ENCODE data around the gene MCU.
"Not testable (repeated sequence)": the region's sequence is repeated elsewhere in the genome, so short reads cannot be mapped to it uniquely, and the experiment has no call there.

MCU gene

GRCh38 chr10:72895236-72895850 is 203.4 kb downstream of the MCU start:
- no peak for TF ChIP-seq TAF1 (IDR thresholded peaks at IDR 0.05; ENCODE audit: borderline replicate concordance, low read depth, low read length)
- TF ChIP-seq POLR2A (IDR thresholded peaks at IDR 0.05; ENCODE audit: low read depth, low read length) = no peak
- TF ChIP-seq POLR2AphosphoS5 (IDR thresholded peaks at IDR 0.05; ENCODE audit: low read depth, low read length) = no peak
- DNase-seq (ENCODE audit: insufficient read length) = no peak
- no peak for FAIRE-seq

- no peak for TF ChIP-seq POLR2AphosphoS5 (IDR thresholded peaks at IDR 0.05; ENCODE audit: low read depth, low read length)
- TF ChIP-seq POLR2A (IDR thresholded peaks at IDR 0.05; ENCODE audit: low read depth, low read length) = no peak
- TF ChIP-seq TAF1 (IDR thresholded peaks at IDR 0.05; ENCODE audit: borderline replicate concordance, low read depth, low read length) = no peak
- no peak for FAIRE-seq
Observed at GRCh38 chr10:72898616-72899015, 206.7 kb downstream of the MCU start.

GRCh38 chr10:72899545-72899944 is 207.6 kb downstream of the MCU start:
- FAIRE-seq (no peak), DNase-seq (ENCODE audit: insufficient read length) (no peak)
- TF ChIP-seq POLR2A (IDR thresholded peaks at IDR 0.05; ENCODE audit: low read depth, low read length) (no peak), TAF1 (IDR thresholded peaks at IDR 0.05; ENCODE audit: borderline replicate concordance, low read depth, low read length) (no peak), POLR2AphosphoS5 (IDR thresholded peaks at IDR 0.05; ENCODE audit: low read depth, low read length) (no peak)

More at GRCh38 chr10:72898616-72899015, 206.7 kb downstream of the MCU start:
- no peak for DNase-seq (ENCODE audit: insufficient read length)

GRCh38 chr10:72903941-72904446 is 212.1 kb downstream of the MCU start:
- FAIRE-seq; DNase-seq (ENCODE audit: insufficient read length): not testable (repeated sequence)

- no peak for DNase-seq (ENCODE audit: insufficient read length)
- TF ChIP-seq POLR2A (IDR thresholded peaks at IDR 0.05; ENCODE audit: low read depth, low read length) (no peak), TAF1 (IDR thresholded peaks at IDR 0.05; ENCODE audit: borderline replicate concordance, low read depth, low read length) (no peak), POLR2AphosphoS5 (IDR thresholded peaks at IDR 0.05; ENCODE audit: low read depth, low read length) (no peak)
- FAIRE-seq = no peak
Observed at GRCh38 chr10:72904806-72905205, 212.9 kb downstream of the MCU start.

GRCh38 chr10:72906446-72906845 is 214.5 kb downstream of the MCU start:
- no peak for DNase-seq (ENCODE audit: insufficient read length)
- TF ChIP-seq POLR2A (IDR thresholded peaks at IDR 0.05; ENCODE audit: low read depth, low read length) (no peak), POLR2AphosphoS5 (IDR thresholded peaks at IDR 0.05; ENCODE audit: low read depth, low read length) (no peak), TAF1 (IDR thresholded peaks at IDR 0.05; ENCODE audit: borderline replicate concordance, low read depth, low read length) (no peak)

DNA sequence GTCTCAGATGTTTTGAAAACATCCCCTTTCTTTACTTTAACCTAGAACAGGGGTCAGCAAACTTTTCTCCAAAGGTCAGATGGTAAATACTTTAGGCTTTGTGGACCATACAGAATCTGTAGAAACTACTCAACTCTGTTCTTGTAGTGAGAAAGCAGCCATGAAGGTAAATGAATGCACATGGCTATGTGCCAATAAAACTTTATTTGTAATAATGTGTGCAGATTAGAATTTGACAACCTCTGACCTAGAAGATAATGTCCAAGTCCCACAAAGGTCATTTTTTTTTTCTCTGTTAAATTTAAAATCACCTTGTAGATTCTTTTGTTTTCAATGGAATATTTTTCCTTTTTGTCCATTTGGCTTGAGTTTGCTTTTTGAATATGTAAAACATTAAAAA is 218.8 kb downstream of the MCU start:
- DNase-seq (ENCODE audit: insufficient read length) (no peak), FAIRE-seq (no peak)
- no peak for TF ChIP-seq POLR2AphosphoS5 (IDR thresholded peaks at IDR 0.05; ENCODE audit: low read depth, low read length)
- no peak for TF ChIP-seq POLR2A (IDR thresholded peaks at IDR 0.05; ENCODE audit: low read depth, low read length)
- TF ChIP-seq TAF1 (IDR thresholded peaks at IDR 0.05; ENCODE audit: borderline replicate concordance, low read depth, low read length) = no peak

More at GRCh38 chr10:72906446-72906845, 214.5 kb downstream of the MCU start:
- FAIRE-seq = no peak

- FAIRE-seq (no peak), DNase-seq (ENCODE audit: insufficient read length) (no peak)
- TF ChIP-seq POLR2A (IDR thresholded peaks at IDR 0.05; ENCODE audit: low read depth, low read length) = no peak
- no peak for TF ChIP-seq TAF1 (IDR thresholded peaks at IDR 0.05; ENCODE audit: borderline replicate concordance, low read depth, low read length)
- TF ChIP-seq POLR2AphosphoS5 (IDR thresholded peaks at IDR 0.05; ENCODE audit: low read depth, low read length) = no peak
Observed at GRCh38 chr10:72911758-72912157, 219.8 kb downstream of the MCU start.

DNA sequence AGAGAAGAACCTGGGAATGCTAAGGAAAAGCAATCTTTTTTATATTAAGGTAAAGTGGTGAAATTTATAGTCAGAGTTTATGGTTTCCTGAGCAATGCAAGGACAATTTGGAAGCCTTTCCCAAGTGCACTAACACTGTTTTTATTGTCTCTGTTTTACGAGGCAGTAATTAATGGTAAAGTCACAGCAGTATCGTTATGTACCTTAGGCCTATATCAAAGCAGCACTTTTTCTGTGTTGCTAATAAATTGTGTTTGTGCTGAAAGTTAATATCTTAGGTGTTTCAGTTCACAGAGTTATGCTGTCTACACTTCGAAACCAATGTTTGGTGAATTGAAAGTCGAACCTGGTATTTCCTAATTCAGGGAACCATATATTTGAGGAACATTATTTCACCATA is 220.8 kb downstream of the MCU start:
- FAIRE-seq (no peak), DNase-seq (ENCODE audit: insufficient read length) (no peak)
- TF ChIP-seq TAF1 (IDR thresholded peaks at IDR 0.05; ENCODE audit: borderline replicate concordance, low read depth, low read length) (no peak), POLR2AphosphoS5 (IDR thresholded peaks at IDR 0.05; ENCODE audit: low read depth, low read length) (no peak), POLR2A (IDR thresholded peaks at IDR 0.05; ENCODE audit: low read depth, low read length) (no peak)

- TF ChIP-seq POLR2AphosphoS5 (IDR thresholded peaks at IDR 0.05; ENCODE audit: low read depth, low read length) (no peak), POLR2A (IDR thresholded peaks at IDR 0.05; ENCODE audit: low read depth, low read length) (no peak), TAF1 (IDR thresholded peaks at IDR 0.05; ENCODE audit: borderline replicate concordance, low read depth, low read length) (no peak)
- no peak for DNase-seq (ENCODE audit: insufficient read length)
- FAIRE-seq = no peak
Observed at GRCh38 chr10:72913287-72913686, 221.3 kb downstream of the MCU start.

GRCh38 chr10:72917201-72917600 is 225.3 kb downstream of the MCU start:
- FAIRE-seq; DNase-seq (ENCODE audit: insufficient read length): not testable (repeated sequence)

DNA sequence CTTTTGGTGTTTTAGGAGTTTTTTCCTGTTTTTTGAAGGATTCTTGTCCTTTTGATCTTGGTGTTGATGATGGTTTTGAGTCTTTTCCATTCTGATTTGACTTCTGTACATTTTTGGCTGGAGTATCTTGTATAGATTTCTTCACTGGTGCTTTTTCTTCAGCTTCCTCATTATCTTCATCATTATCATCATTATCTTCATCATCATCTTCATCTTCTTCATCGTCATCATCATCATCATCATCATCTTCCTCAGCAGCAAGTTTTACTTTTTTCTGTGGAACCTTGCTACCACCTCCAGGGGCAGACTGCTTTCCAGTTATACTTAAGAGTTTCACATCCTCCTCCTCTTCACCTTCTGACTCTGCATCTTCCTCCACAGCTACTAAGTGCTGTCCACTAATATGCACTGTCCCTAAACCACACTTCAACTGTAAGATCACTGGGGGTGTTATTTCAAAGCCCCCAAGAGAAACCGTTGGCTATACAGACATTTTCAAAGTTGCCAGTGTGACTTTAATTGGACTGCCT is 225.9 kb downstream of the MCU start:
- not testable (repeated sequence) for FAIRE-seq; DNase-seq (ENCODE audit: insufficient read length)

- no peak for DNase-seq (ENCODE audit: insufficient read length)
- no peak for TF ChIP-seq POLR2AphosphoS5 (IDR thresholded peaks at IDR 0.05; ENCODE audit: low read depth, low read length)
- TF ChIP-seq TAF1 (IDR thresholded peaks at IDR 0.05; ENCODE audit: borderline replicate concordance, low read depth, low read length) = no peak
- no peak for TF ChIP-seq POLR2A (IDR thresholded peaks at IDR 0.05; ENCODE audit: low read depth, low read length)
- no peak for FAIRE-seq
Observed at GRCh38 chr10:72918352-72918751, 226.4 kb downstream of the MCU start.

GRCh38 chr10:72921147-72921683 is 229.3 kb downstream of the MCU start:
- not testable (repeated sequence) for DNase-seq (ENCODE audit: insufficient read length); FAIRE-seq

Measured in GM12892 (cell line).